Spleen (tissue), 11 donors: Measurements from ENCODE around the gene UQCC2. TPM values are rescaled to one million over a fixed set of nuclear protein-coding genes. Genes with fewer than 3 reads are reported as not detected.

Source experiments
- DNase-seq: peaks from one replicate; pipeline ENCODE4 v3.0.0-alpha.2; 2020
- H3K27ac ChIP-seq, 8 donors: fragments of 200-600 bp; sonication (generic) in 7 of 8; 1 replicate in 4 of 8; 2 replicates in 4 of 8; pipeline versions ENCODE4 v1.5.0 to v1.8.0; 2016 to 2021; ENCODE audit warnings: inconsistent platforms in 4 of 8, mild to moderate bottlenecking in 4 of 8, moderate library complexity in 1 of 8
- H3K27me3 ChIP-seq, 7 donors: fragments of 200-600 bp; sonication (generic) in 6 of 7; replicated peaks in 1 of 7; 1 replicate in 4 of 7; 2 replicates in 3 of 7; pipeline versions ENCODE4 v1.5.0 to v1.8.0; 2016 to 2021; ENCODE audit warnings: inconsistent platforms in 3 of 7, mild to moderate bottlenecking in 1 of 7
- H3K36me3 ChIP-seq, 6 donors: fragments of 200-600 bp; sonication (generic) in 5 of 6; 1 replicate in 4 of 6; 2 replicates in 2 of 6; pipeline versions ENCODE4 v1.5.0 to v1.8.0; 2016 to 2021; ENCODE audit warnings: inconsistent platforms in 2 of 6
- H3K4me1 ChIP-seq, 6 donors: fragments of 200-600 bp; sonication (generic) in 5 of 6; 1 replicate in 3 of 6; 2 replicates in 3 of 6; pipeline versions ENCODE4 v1.5.0 to v1.8.0; 2016 to 2021; ENCODE audit warnings: inconsistent platforms in 3 of 6
- H3K4me3 ChIP-seq, 8 donors: fragments of 200-600 bp; sonication (generic) in 7 of 8; 1 replicate in 4 of 8; 2 replicates in 4 of 8; pipeline versions ENCODE4 v1.5.0 to v1.8.0; 2016 to 2021; ENCODE audit warnings: inconsistent platforms in 4 of 8, mild to moderate bottlenecking in 4 of 8, moderate library complexity in 2 of 8
- H3K9me3 ChIP-seq, 8 donors: fragments of 200-600 bp; sonication (generic) in 7 of 8; 1 replicate in 4 of 8; 2 replicates in 4 of 8; pipeline versions ENCODE4 v1.5.0 to v1.8.0; 2016 to 2021; ENCODE audit warnings: inconsistent platforms in 4 of 8
- CTCF ChIP-seq, 11 experiments: fragments of 200-600 bp in 7 of 11; fragments of 450-650 bp in 4 of 11; sonication (generic) in 4 of 11; IDR thresholded peaks in 8 of 11; conservative IDR thresholded peaks in 3 of 11; 1 replicate in 7 of 11; 2 replicates in 4 of 11; pipeline versions ENCODE4 v1.4.0 to v1.8.0; 2016 to 2021; ENCODE audit warnings: antibody characterized with exemption in 11 of 11, inconsistent platforms in 4 of 11, mild to moderate bottlenecking in 1 of 11
- POLR2A ChIP-seq, 3 donors: fragments of 450-650 bp; IDR thresholded peaks; one replicate each; pipeline ENCODE4 v1.5.1; 2017; ENCODE audit warnings: antibody characterized with exemption in 3 of 3, mild to moderate bottlenecking in 1 of 3
- POLR2AphosphoS5 ChIP-seq, 3 donors: sonication (generic); formaldehyde crosslinking; IDR thresholded peaks; one replicate each; pipeline ENCODE4 v1.5.1; 2017; ENCODE audit warnings: antibody characterized with exemption in 3 of 3
- WGBS, 5 donors: extraction: QIAGEN DNeasy Blood & Tissue Kit in 3 of 5; methylation state at CpG; one replicate each; pipeline versions ENCODE4 v1.1.5 to v1.1.7; 2013 to 2018; 5-methylcytosine and 5-hydroxymethylcytosine counted together
- intact Hi-C: fragments of 100-400 bp; cut with DNase I; formaldehyde crosslinking; loops from one replicate; pipeline ENCODE4 v1.15.0; 2023; ENCODE audit warnings: low total_unique reads
- polyA plus RNA-seq, 3 donors: library from polyadenylated mRNA; stranded (reverse); fragments of 200-250 nt; gene quantifications; one replicate each; pipeline ENCODE4 v1.2.1, GENCODE V29; 2013
- total RNA-seq, 7 donors: library from RNA; depleted of rRNA in 3 of 7; stranded (reverse); fragments of >200 nt in 3 of 7; fragmentation: NEBNext Ultra II Directional in 4 of 7; extraction: Animal tissue kit (Norgen Biotek cat#: 25700) in 4 of 7; gene quantifications; one replicate each; pipeline versions ENCODE4 v1.1.0 to v1.2.1, GENCODE V29; 2016 to 2021
- donor health status: healthy with polysubstance abuse.
- donor health status: DM: no; HTN: no; CAD: no; lungs with moderate emphysema.
- donor health status: DM: no; HTN: no; CAD: no.
- donor health status: Bipolar disorder and iron deficiency.
- donor health status: healthy.
- donor health status: DM: no; HTN: no; CAD: no.
- donor health status: DM: yes; HTN: yes; CAD: no.

UQCC2 gene
- total and polyA plus RNA-seq, 10 donors = 8.7 to 77.0 (median 34.1) TPM

DNA sequence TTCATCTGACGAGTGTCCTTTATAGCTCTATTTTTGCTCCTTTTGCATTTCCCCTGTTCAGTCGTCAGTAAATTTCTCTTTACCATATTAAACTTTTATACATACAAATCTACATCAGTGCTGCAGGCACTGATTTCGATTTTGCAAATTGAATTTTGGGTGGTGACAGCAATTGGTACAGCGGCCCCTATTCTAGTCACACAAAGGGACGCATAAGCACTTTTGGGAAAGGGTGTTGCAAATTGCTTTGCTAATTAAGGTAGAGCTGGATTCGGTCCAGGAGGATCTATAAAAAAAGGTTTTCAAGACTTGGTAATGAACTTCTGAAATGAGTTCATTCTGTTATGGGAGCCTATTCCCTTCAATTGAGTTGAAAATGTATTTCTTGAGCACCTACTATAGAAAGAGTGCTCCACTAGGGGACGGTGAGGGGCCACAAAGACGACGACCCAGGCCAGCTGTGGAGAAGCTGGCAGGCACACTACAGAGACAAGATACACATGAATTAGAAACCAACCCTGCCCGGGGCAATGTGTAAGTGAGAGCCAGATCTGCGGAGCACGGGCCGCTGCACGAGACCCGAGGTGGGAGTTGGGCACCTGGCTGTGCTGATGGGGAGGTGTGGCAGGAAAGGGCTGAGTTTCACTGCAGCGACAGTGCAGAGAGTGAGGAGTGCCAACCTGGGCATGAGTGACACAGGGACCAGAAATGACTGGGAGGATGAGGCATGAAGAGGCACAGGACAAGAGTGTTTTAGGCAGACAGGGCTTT is 5.4 kb downstream of the UQCC2 start:
- peaks cover 0 to 46% (median 6%) of the 10 kb centered on the region in 6 donors for H3K36me3 ChIP-seq
- H3K9me3 ChIP-seq = no peaks in the 10 kb centered on the region
- peaks cover 13 to 67% (median 26%) of the 10 kb centered on the region in 6 donors for H3K4me1 ChIP-seq
- peak; percentile 70 for DNase-seq
- TF ChIP-seq CTCF (IDR thresholded peaks at IDR 0.05 in 8 of 11, conservative IDR thresholded peaks at IDR 0.05 in 3 of 11) (no peak), POLR2AphosphoS5 (IDR thresholded peaks at IDR 0.05) (no peak), POLR2A (IDR thresholded peaks at IDR 0.05) (no peak)
- H3K4me3 ChIP-seq = no peak overlapping the region
- WGBS, 5 donors = 78 to 90% (median 89%) methylated on average over 16 of the region's 16 CpGs
- no peaks in the 10 kb centered on the region for H3K27me3 ChIP-seq
- H3K27ac ChIP-seq = no peak overlapping the region
- intact Hi-C loops = no loop called here

GRCh38 chr6:33705268-33705885 is 6.1 kb downstream of the UQCC2 start:
- H3K4me1 ChIP-seq = peaks cover 7 to 67% (median 26%) of the 10 kb centered on the region in 6 donors

GRCh38 chr6:33704215-33705066 is 7.1 kb downstream of the UQCC2 start:
- Histone ChIP-seq H3K27me3 (no peaks in the 10 kb centered on the region), H3K27ac (peak overlapping the region in 2 of 8 donors; percentile 1 to 7), H3K9me3 (no peaks in the 10 kb centered on the region), H3K4me1 (peaks cover 14 to 67% (median 27%) of the 10 kb centered on the region in 6 donors), H3K4me3 (no peak overlapping the region), H3K36me3 (peaks cover 0 to 47% (median 6%) of the 10 kb centered on the region in 6 donors)
- DNase-seq = peak; percentile 74
- 70 to 87% (median 79%) methylated on average over 9 to 11 of the region's 11 CpGs for WGBS, 5 donors
- intact Hi-C loops = loop anchor here (5.0 kb wide), 1 partner anchor 117 kb away; no protein-coding TSS in a partner anchor
- TF ChIP-seq POLR2A (IDR thresholded peaks at IDR 0.05) (no peak), POLR2AphosphoS5 (IDR thresholded peaks at IDR 0.05) (peak; percentile 48 to 55 (median 52))

More at GRCh38 chr6:33705268-33705885, 6.1 kb downstream of the UQCC2 start:
- Histone ChIP-seq H3K27me3 (no peaks in the 10 kb centered on the region), H3K27ac (no peak overlapping the region), H3K4me3 (no peak overlapping the region), H3K36me3 (peaks cover 0 to 53% (median 6%) of the 10 kb centered on the region in 6 donors), H3K9me3 (no peaks in the 10 kb centered on the region)
- 83 to 93% (median 86%) methylated on average over 9 of the region's 9 CpGs for WGBS, 5 donors
- TF ChIP-seq POLR2AphosphoS5 (IDR thresholded peaks at IDR 0.05) (no peak), CTCF (IDR thresholded peaks at IDR 0.05 in 8 of 11, conservative IDR thresholded peaks at IDR 0.05 in 3 of 11) (no peak), POLR2A (IDR thresholded peaks at IDR 0.05) (no peak)
- intact Hi-C loops = no loop called here
- DNase-seq = no peak

- intact Hi-C loops = loop anchor here (5.0 kb wide), 1 partner anchor 115 kb away; no protein-coding TSS in a partner anchor
- TF ChIP-seq POLR2A (IDR thresholded peaks at IDR 0.05) (no peak), CTCF (IDR thresholded peaks at IDR 0.05 in 8 of 11, conservative IDR thresholded peaks at IDR 0.05 in 3 of 11) (peak in 9 of 11 experiments; percentile 8 to 72 (median 49)), POLR2AphosphoS5 (IDR thresholded peaks at IDR 0.05) (no peak)
- DNase-seq = peak; percentile 35
- no peak overlapping the region for H3K4me3 ChIP-seq
- 87 to 94% (median 93%) methylated on average over 1 of the region's 1 CpG for WGBS, 5 donors
- H3K36me3 ChIP-seq = peaks cover 0 to 46% (median 8%) of the 10 kb centered on the region in 6 donors
- H3K9me3 ChIP-seq = no peaks in the 10 kb centered on the region
- H3K4me1 ChIP-seq = peaks cover 22 to 67% (median 45%) of the 10 kb centered on the region in 6 donors
- H3K27me3 ChIP-seq = no peaks in the 10 kb centered on the region
- H3K27ac ChIP-seq = peak overlapping the region in 1 of 8 donors; percentile 22
Observed at GRCh38 chr6:33702345-33702977, 9.0 kb downstream of the UQCC2 start.
